LoVo (cell line): ENCODE measurements around the gene CENPS.
"Not testable (repeated sequence)": the region's sequence is repeated elsewhere in the genome, so short reads cannot be mapped to it uniquely, and the experiment has no call there.

Source experiments
- DNase-seq: peaks from one replicate; pipeline ENCODE4 v3.0.0-alpha.2; 2016; ENCODE audit warnings: low spot score

CENPS gene

DNA sequence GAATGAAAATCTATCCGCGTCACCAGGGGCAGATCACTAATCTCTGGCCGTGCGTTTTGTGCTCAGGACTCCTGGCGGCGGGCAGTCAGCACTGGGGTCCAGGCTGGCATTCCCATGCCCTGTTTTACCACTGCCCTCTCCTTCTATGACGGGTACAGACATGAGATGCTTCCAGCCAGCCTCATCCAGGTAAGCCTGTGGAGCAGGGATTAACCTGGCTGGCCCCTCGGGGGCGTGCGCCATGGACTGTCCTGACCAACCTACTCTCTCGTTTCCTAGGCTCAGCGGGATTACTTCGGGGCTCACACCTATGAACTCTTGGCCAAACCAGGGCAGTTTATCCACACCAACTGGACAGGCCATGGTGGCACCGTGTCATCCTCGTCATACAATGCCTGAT is 10.9 kb upstream of the CENPS start:
- no peak for DNase-seq

DNA sequence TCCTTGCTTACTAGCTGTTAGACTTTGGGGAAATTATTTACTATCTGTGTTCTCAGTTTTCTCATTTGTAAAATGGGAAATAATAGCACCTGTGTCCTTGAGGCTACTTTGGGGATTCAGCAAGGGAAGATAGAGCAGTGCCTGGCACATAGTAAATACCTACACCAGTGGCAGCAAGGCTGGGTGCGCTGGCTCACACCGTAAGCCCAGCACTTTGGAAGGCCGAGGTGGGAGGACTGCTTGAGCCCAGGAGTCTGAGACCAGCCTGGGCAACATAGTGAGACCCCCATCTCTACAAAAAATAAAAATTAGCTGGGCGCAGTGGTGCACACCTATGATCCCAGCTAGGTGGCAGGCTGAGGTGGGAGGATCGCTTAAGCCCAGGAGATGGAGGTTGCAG is 8.6 kb upstream of the CENPS start:
- no peak for DNase-seq

DNA sequence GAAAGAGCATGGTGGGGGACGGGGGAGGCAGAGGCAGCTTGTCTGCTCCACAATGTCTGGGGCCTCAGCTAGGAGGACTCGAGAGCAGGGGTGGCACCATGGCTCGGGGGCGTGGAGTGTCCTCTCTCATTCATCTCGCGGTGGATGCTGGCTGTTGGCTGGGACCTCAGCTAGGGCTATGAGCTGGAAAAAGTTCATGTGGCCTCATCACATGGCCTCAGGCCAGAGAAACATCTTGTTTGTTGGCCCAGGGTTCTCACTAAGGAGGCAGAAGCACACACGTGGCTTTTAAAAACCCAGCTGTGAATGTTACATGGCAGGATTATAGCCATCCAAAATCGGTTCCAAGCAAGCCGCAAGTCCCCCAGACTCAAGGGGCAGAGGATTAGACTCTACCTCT is 6.2 kb upstream of the CENPS start:
- DNase-seq = no peak

DNA sequence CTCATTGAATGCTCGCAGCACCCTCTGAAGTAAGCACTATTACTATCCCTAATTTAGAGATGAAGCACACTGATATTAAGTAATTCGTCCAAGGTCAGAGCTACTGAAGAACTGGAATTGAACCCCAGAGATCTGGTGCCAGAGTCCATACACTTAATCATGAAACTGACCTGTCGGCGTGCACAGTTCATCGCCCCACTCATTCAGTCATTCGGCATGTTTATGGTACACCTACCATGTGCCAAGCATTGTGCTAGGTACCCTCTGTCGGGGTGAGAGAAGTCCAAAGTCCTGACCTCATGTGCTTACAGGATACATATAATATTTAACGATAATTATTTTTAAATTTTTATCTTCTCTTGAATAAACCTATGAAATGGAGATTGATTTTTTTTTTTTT is 5.6 kb upstream of the CENPS start:
- no peak for DNase-seq

DNA sequence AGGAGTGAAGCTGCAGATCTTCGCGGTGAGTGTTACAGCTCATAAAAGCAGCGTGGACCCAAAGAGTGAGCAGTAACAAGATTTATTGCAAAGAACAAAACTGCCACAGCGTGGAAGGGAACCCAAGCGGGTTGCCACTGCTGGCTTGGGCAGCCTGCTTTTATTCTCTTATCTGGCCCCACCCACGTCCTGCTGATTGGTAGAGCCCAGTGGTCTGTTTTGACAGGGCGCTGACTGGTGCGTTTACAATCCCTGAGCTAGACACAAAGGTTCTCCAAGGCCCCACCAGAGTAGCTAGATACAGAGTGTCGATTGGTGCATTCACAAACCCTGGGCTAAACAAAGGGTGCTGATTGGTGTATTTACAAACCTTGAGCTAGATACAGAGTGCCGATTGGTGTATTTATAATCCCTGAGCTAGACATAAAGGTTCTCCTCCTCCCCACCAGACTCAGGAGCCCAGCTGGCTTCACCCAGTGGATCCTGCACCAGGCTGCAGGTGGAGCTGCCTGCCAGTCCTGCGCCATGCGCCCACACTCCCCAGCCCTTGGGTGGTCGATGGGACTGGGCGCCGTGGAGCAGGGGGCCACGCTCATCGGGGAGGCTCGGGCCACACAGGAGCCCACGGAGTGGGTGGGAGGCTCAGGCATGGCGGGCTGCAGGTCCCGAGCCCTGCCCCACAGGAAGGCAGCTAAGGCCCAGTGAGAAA is 4.3 kb upstream of the CENPS start:
- not testable (repeated sequence) for DNase-seq

DNA sequence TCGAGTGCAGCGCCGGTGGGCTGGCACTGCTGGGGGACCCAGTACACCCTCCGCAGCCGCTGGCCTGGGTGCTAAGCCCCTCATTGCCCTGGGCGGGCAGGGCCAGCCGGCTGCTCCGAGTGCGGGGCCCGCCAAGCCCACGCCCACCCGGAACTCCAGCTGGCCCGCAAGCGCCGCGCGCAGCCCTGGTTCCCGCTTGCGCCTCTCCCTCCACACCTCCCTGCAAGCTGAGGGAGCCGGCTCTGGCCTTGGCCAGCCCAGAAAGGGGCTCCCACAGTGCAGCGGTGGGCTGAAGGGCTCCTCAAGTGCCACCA is 3.7 kb upstream of the CENPS start:
- DNase-seq = not testable (repeated sequence)

DNA sequence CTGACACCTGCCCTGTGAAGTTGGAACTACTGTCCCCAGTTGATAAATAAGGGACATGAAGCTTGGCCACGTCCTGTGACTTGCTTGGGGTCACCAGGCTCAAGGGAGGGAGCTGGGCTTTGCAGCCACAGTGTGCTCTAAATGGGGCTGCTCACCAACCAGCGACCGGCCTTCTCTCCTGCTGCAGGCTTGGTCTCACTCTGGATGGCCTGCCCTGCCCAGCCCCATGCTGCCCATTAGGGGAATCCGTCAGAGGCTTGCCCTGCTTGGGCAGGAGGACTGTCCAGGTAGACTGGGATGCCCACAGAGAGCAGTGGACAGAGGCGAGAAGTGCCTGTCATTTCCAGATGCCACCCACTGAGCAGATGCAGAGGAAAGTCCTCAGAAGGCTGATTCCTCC is 1.2 kb upstream of the CENPS start:
- DNase-seq = no peak

DNA sequence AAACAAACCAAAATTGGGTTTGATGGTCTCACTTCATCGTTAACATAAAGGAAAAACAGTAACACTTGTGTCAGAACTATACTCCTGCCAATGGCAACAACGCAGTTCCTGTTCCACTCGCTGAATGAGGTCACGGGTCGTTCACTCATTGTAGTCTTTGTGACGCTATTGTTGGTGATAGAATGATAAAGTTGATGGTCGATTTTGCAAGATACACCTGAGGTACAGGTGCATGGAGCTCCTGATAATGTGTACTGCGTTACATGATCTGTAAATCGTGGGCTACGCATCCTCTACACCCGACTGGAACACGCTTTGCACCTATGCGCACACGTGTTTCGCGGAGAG is 391 bp upstream of the CENPS start:
- no peak for DNase-seq

DNA sequence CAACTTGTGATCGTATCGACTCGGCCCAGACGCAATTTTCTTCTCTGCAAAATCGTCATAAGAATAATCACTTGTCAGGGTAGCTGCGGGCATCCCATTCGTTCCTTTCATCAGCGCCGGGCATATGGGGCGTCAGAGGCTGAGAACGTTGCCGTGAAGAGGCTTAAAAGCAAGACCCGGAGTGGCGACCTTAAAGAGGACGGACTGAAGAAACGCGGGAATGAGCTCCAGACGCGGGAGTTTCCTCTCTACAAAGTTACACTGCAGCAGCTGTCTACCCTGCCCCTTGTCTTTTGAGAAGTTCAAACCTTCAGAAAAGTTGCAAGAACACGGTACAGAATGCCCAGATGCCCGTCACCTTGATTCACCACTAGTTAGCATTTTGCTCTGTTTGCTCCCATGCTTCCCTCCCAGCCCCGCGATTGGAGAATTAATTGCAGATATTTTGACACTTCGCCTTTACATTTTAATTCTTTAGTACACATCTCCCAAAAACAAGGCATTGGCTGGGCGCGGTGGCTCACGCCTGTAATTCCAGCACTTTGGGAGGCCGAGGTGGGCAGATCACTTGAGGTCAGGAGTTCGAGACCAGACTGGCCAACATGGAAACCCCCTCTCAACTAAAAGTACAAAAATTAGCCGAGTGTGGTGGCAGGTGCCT is 967 bp downstream of the CENPS start:
- DNase-seq = peak; percentile 2

DNA sequence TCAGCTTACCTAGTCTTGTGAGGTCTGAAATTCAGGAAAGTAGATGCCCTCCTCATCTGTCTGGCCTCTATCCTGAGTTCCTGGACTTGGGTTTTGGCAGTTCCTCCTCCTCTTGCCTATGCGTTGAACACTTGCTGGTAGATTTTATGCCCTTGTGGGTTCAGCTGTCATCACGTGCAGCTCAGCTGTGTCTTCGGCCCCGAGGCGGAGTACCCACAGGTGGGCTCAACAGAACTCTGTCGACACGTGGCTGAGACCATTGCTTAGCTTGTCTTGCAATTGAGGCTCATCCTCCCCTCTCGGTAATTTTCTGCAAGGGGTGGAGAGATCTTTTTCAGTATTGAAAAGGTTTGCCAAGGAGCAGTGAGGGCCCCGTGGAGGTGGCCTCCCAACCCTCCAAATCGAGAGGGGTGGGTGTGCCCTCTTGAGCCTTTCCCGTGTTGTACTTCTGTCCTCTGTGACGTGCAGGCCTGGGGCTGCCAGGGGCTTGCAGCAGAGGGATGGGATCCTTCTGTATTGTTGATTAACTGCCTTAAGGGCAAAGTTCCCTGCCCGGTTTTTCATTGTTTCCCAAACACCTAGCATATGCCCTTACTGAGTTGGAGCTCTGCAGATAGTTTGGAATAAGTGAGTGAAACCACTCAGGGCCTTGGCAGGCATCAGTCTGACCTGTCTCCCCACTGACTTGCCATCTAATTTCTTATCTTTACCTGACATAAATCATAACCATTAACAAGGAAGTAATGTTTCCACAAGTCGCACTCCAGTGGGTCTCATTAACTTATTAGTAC is 2.9 kb downstream of the CENPS start:
- no peak for DNase-seq

DNA sequence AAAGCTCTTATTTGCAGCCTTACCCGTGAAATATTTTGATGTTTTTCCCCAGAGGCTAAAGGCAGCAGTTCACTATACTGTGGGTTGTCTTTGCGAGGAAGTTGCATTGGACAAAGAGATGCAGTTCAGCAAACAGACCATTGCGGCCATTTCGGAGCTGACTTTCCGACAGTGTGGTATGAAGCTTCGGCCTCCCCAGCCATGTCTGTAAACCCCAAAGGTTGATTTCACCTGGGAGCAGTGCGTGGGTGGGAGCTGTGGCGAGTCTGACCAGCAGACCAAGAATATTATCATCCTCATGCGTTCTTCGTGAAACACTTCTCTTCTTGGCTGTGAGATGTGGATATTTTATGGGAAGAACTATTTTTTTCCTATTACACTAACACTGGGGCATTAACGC is 3.6 kb downstream of the CENPS start:
- no peak for DNase-seq

DNA sequence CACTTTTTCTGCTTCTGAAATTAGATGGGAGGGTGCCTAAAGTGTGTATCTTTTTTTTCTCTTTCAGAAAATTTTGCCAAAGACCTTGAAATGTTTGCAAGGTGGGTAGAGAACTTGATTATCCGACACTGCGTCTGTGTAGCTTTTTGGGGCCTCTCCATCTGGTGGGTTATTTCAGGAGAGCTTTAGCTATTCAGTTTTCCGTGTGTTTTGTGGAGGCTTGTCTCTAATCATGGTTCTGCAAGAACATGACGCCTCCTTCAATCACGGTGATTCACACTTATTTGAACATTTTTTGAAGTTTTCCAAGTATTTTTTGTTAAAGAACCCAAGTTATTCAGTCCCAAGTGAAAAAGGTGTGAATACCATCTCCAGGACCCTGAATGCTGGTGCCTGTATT is 4.4 kb downstream of the CENPS start:
- DNase-seq = no peak

DNA sequence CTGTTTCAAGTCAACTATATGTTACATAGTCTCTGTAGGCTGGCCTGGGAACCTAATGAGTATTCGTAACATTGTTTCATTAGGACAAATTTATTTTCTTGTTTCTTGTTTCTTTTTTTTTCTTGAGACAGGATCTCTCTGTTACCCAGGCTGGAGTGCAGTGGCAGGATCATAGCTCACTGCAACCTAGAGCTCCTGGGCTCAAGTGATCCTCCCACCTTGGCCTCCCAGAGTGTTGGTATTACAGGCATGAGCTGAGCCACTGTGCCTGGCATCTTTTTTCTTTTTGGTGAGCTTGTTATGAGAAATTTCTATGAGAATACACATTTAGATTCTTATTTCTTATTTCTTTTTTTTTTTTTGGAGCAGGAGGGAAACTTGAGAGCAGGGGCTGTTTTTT is 6.8 kb downstream of the CENPS start:
- no peak for DNase-seq

DNA sequence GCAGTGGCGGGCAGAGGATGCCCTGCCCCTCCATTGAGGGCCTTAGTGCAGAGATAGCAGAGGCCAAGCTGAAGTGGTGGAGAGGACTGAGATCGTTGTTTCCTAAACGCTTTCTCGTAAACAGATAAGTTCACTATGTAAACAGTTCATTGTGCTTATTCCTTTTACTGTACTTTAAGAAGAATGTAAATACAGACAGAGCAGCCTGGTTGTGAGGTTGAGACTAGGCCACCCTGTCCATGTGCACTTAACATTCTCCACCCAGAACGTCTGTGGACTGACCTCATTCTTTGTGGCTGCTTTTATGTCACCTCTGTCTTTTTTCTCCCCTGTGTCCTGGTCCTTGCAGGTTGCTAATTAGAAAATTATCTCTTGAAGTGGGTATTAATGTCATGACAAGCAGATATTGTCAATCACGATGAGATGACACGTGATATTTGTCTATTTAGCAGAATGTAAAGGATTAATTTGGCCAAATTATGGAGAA is 8.5 kb downstream of the CENPS start:
- no peak for DNase-seq

DNA sequence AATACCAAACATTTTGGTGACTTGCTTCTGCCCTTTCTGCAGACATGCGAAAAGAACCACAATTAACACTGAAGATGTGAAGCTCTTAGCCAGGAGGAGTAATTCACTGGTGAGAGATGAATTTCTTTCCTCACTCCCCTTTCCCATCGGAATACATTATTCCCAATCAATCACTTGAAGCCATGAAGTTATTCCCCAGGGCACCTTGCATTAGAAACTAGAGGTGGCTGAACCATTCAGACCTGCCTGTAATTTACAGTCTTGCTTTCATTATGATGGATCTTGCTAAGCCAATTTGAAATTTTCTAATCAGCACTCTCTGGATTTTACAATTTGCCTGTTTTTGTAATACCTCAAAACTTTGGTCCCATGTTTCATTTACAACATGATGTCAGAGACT is 10.1 kb downstream of the CENPS start:
- no peak for DNase-seq

DNA sequence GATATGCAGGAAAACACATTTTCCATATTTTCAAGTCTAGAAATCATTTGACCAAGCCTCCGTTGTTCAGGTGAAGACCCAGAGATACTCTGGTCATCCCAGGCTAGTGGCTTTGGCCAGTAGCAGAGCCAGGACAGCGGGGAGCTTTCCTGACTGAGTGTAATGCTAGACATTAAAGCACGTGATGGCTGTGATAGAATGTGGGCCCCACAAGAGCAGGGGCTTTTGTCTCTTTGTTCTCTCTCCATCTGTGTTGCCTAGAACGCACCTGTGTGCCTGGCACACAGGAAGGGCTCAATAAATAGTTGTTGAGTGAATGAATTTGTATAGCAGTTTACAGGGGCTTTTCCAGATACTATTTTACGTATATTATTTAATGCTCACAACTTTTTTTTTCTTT is 10.6 kb downstream of the CENPS start:
- no peak for DNase-seq

DNA sequence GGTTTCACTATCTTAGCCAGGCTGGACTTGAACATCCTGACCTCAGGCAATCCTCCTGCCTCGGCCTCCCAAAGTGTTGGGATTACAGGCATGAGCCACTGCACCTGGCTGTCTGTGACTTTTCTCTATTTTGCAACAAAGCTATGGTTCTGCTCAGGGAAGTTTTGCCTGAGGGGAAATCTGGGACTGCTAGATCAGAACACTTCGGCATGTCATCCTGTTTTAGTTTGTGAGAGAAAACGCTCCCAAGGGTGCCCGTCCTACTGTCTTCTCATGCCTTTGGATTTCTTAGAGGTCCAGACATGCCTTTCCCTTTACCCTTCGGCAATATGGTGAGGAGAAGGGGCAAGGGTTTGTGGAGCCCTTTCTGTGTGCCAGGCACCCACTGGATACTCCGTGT is 14.0 kb downstream of the CENPS start:
- DNase-seq = no peak

DNA sequence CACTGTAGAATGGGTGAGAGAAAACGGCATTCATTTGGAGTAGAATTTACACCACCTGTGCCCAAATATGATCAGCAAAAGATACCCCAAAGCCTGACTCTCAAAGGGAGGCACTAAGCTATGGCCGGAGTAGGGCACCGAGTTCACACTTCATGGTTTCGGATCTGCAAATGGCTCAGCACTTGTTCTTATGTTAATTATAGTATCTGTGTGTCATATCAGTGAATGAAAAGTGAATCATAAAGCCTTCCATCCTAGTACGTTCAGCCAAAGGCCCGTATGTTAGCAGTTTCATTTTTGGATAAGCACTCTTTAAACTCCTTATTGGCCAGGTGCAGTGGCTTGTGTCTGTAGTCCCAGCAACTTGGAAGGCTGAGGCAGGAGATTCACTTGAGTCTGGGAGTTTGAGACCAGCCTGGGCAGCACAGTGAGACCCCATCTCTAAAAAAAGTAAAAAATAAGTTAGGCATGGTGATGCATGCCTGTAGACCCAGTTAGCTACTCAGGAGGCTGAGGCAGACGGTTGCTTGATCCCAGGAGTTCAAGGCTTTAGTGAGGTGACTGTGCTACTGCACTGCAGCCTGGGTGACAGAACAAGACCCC is 14.7 kb downstream of the CENPS start:
- DNase-seq = no peak

DNA sequence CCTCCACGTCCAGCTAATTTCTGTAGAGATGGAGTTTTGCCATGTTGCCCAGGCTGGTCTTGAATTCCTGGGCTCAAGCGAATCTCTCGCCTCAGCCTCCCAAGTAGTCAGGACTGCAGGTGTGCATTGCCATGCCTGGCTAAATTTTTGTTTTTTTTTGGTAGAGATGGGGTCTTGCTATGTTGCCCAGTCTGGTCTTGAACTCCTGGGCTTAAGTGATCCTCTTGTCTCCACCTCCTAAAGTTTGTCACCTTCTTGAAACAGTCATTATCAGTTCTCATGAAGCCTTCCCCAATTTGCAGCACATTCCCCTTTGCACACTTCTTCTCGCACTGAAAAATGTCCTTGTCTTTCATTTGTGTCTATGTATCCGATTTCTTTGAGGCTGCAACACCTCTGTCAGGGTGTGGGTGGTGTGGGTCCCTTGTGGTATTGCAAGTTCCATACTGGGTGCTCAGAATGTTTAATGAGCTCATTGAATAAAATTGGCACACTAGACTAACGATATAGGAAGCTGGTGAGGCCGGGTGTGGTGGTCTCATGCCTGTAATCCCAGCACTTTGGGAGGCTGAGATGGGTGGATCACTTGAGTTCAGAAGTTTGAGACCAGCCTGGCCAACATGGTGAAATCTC is 16.7 kb downstream of the CENPS start:
- no peak for DNase-seq

DNA sequence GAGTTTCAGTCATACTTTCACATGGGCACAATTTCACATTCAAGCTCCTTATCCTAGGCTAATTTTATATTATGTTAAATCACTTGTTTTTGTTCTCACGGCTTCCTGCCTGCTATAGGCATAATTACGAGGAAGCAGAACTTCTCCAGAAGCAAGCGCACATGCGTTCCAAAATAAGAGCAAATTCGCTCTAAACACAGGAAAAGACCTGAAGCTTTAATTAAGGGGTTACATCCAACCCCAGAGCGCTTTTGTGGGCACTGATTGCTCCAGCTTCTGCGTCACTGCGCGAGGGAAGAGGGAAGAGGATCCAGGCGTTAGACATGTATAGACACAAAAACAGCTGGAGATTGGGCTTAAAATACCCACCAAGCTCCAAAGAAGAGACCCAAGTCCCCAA is 19.5 kb downstream of the CENPS start, which contains the start of gene CORT:
CORT (plus strand) TSS at position 281 of the 400 bp plus-strand sequence. CDS start 193 bp downstream, outside the sequence.
- DNase-seq = no peak

DNA sequence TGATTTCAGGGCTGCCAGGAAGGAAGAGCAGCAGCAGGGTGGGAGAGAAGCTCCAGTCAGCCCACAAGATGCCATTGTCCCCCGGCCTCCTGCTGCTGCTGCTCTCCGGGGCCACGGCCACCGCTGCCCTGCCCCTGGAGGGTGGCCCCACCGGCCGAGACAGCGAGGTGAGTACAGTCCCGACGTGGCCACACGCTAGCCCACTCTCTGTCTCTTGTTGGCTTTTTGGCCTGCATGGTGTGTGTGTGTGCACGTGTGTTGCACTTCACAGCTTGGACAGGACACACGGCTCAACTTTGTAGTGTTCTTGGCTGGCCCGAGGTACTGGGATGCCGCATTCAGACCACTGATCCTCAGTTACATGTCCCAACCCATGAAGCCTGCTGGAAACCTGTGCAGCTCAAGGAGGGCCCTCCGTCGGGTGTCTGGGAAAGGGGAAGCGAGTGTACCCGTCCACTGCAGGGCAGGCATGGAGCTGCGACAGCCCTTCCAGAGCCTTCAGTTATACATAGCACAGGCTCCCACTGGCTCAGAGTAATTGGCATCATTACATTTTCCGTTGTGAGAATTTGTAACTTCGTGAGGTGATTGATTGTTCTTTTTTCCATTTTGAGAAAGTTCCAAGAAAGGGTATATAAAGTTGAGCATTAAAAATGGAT is 20.1 kb downstream of the CENPS start:
- DNase-seq = no peak

DNA sequence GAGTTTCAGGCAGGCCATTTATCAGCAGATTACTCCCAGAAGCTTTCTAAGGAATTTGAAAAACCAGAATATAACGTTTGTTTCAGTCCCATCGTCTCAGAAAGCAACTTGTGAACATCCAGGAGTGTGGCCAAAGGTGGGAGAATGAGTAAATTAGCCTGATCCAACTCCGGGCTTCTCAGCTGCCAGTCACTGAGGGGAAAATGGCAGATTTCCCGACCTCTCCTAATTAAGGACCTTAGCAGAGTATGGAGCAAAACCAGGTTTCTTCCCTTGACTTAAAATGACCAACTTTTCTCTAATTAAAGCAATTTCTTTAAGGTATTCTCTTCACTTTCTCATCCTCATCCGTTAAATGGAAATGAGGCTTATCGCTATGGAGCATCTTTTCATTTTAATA is 20.6 kb downstream of the CENPS start:
- DNase-seq = no peak
